K562 (cell line): Measurements from ENCODE around the gene SLC8A2. TPM values are rescaled to one million over a fixed set of nuclear protein-coding genes. Genes with fewer than 3 reads are reported as not detected.

Source experiments
- ATAC-seq: fragments of 200-7000 bp; cut with Tn5 transposase; 3 replicates; pipeline ENCODE4 v1.9.1; 2020; ENCODE audit warnings: moderate library complexity
- BruUV-seq: library from RNA; stranded (reverse); fragments of 400-500 nt; replicated peaks from 2 replicates; lab custom pipeline; 2021; lab: Mats Ljungman, UMichigan
- CTCF ChIA-PET: fragments of 300-600 bp; formaldehyde crosslinking; extraction: SDS; loops from one replicate; lab custom pipeline; 2021; ENCODE audit warnings: low intra/inter-chr PET ratio; lab: Yijun Ruan, JAX
- POLR2A ChIA-PET: fragments of 300-600, 350-650 bp; sonication (Branson Sonifier 250); formaldehyde crosslinking; extraction: SDS; loops from one replicate; lab custom pipeline; 2021; ENCODE audit warnings: antibody characterized with exemption, inconsistent platforms; lab: Yijun Ruan, JAX
- DNase-seq, 4 experiments: peaks; one replicate each; pipeline versions ENCODE4 v3.0.0 to v3.0.0-alpha.2; 2011 to 2018; ENCODE audit warnings: low spot score in 3 of 4, mixed read lengths in 3 of 4; ENCODE audit errors: extremely low read depth in 1 of 4
- FAIRE-seq: peaks from 2 replicates; lab custom pipeline; 2011; peaks lifted over from hg19 to GRCh38; lab: Jason Lieb, UNC
- H2AFZ ChIP-seq: 2 replicates; pipeline ENCODE4 v1.6.0; 2011; ENCODE audit warnings: low read depth, low read length, control low read depth, inconsistent platforms
- H3K27ac ChIP-seq: fragments of 200-600 bp; 3 replicates; pipeline ENCODE4 v1.8.0; 2011; ENCODE audit warnings: low read depth, mild to moderate bottlenecking, control low read depth, inconsistent platforms, low read length, moderate library complexity, mixed read lengths; ENCODE audit errors: extremely low read depth
- H3K27me3 ChIP-seq, 2 experiments: fragments of 300-600 bp in 1 of 2; 2 replicates in 1 of 2; 3 replicates in 1 of 2; pipeline versions ENCODE4 v1.6.0 to v1.8.0; 2011; ENCODE audit warnings: inconsistent platforms in 2 of 2, low read length in 2 of 2, mild to moderate bottlenecking in 1 of 2, mixed read lengths in 1 of 2, moderate library complexity in 1 of 2; ENCODE audit not compliant: control insufficient read depth in 2 of 2, insufficient read depth in 2 of 2
- H3K36me3 ChIP-seq: fragments of 300-600 bp; 3 replicates; pipeline ENCODE4 v1.8.0; 2011; ENCODE audit warnings: mild to moderate bottlenecking, low read length, inconsistent platforms; ENCODE audit not compliant: control insufficient read depth, insufficient read depth
- H3K4me1 ChIP-seq, 2 experiments: fragments of 200-600 bp in 1 of 2; replicated peaks in 1 of 2; 2 replicates in 1 of 2; 3 replicates in 1 of 2; pipeline versions ENCODE4 v1.5.1 to v1.8.0; 2011; ENCODE audit warnings: inconsistent platforms in 2 of 2, low read length in 2 of 2, mild to moderate bottlenecking in 1 of 2, mixed read lengths in 1 of 2, moderate library complexity in 1 of 2; ENCODE audit not compliant: control insufficient read depth in 2 of 2, insufficient read depth in 2 of 2
- H3K4me2 ChIP-seq: 2 replicates; pipeline ENCODE4 v1.6.1; 2011; ENCODE audit warnings: low read length, control low read depth, inconsistent platforms, mixed read lengths; ENCODE audit not compliant: insufficient read depth
- H3K4me3 ChIP-seq: fragments of 200-600 bp; sonication (generic), shearing (Covaris generic); 2 replicates; pipeline ENCODE4 v1.5.1; 2016; ENCODE audit warnings: control low read depth, inconsistent platforms
- H3K79me2 ChIP-seq: fragments of 200-600 bp; 3 replicates; pipeline ENCODE4 v1.8.0; 2011; ENCODE audit warnings: low read length, inconsistent platforms; ENCODE audit not compliant: control insufficient read depth, insufficient read depth
- H3K9ac ChIP-seq, 2 experiments: 2 replicates each; pipeline versions ENCODE4 v1.6.0 to v1.6.1; 2011; ENCODE audit warnings: low read depth in 2 of 2, low read length in 2 of 2, control low read depth in 1 of 2, inconsistent platforms in 1 of 2, mild to moderate bottlenecking in 1 of 2, mixed read lengths in 1 of 2; ENCODE audit not compliant: insufficient read depth in 1 of 2
- H3K9me1 ChIP-seq: one replicate; pipeline ENCODE4 v1.6.0; 2011; ENCODE audit warnings: inconsistent platforms, mild to moderate bottlenecking, low read length, moderate library complexity; ENCODE audit not compliant: control insufficient read depth, insufficient read depth
- H3K9me3 ChIP-seq: replicated peaks from 2 replicates; pipeline ENCODE4 v1.5.1; 2011; ENCODE audit warnings: low read depth, low read length, inconsistent platforms; ENCODE audit not compliant: control insufficient read depth, insufficient read depth
- H4K20me1 ChIP-seq: replicated peaks from 2 replicates; pipeline ENCODE4 v1.6.1; 2011; ENCODE audit warnings: low read length, inconsistent platforms, mixed read lengths; ENCODE audit not compliant: control insufficient read depth, insufficient read depth
- MEIS2 ChIP-seq: fragments of 450-650 bp; IDR thresholded peaks from 2 replicates; pipeline ENCODE4 v1.6.1; 2014; ENCODE audit warnings: mild to moderate bottlenecking; ENCODE audit not compliant: partially characterized antibody
- PTBP1 ChIP-seq: fragments of 200-400 bp; formaldehyde crosslinking; IDR thresholded peaks from 2 replicates; pipeline ENCODE4 v1.6.1; 2017; ENCODE audit warnings: low read depth, low read length
- RB1 ChIP-seq: fragments of 450-650 bp; IDR thresholded peaks from 2 replicates; pipeline ENCODE4 v1.6.1; 2017; ENCODE audit warnings: low read depth, mild to moderate bottlenecking
- RBM25 ChIP-seq: fragments of 200-400 bp; formaldehyde crosslinking; IDR thresholded peaks from 2 replicates; pipeline ENCODE4 v1.6.1; 2018; ENCODE audit warnings: low read length, low read depth, moderate library complexity; ENCODE audit not compliant: severe bottlenecking
- WGBS: fragments of 100-300 bp; shearing (Covaris generic); methylation state at CpG from one replicate; pipeline ENCODE4 v1.1.6; 2016; ENCODE audit warnings: low coverage, mixed read lengths; ENCODE audit not compliant: insufficient coverage; ENCODE audit errors: missing lambda C conversion rate; 5-methylcytosine and 5-hydroxymethylcytosine counted together
- in situ Hi-C: fragments of 300-500 bp; cut with MboI; formaldehyde crosslinking; loops from 4 replicates; pipeline ENCODE4 v1.15.0; 2018; ENCODE audit warnings: inconsistent platforms, mixed read lengths
- intact Hi-C: fragments of 100-400 bp; cut with micrococcal nuclease; formaldehyde crosslinking; loops from 2 replicates; pipeline ENCODE4 v1.14.2; 2022
- polyA plus RNA-seq, 8 experiments: library from polyadenylated mRNA; depleted of rRNA in 4 of 8; stranded (reverse) in 5 of 8; unstranded in 3 of 8; fragments of >200 nt; fragmentation: Nextera tagmentation in 2 of 8; fragmentation: Illumina TruSeq in 1 of 8; extraction: Ambion mirVana in 2 of 8; extraction: Trizol in 1 of 8; gene quantifications; 2 replicates each; pipeline versions ENCODE4 v1.2.1 to v1.2.3, GENCODE V29; 2011 to 2014; ENCODE audit warnings: inconsistent platforms in 1 of 8, missing spikeins in 1 of 8
- total RNA-seq, 7 experiments: library from RNA; depleted of rRNA in 6 of 7; stranded (reverse); fragments of >200 nt in 6 of 7; fragmentation: Illumina TruSeq in 2 of 7; extraction: Trizol in 2 of 7; gene quantifications; 2 replicates each; pipeline versions ENCODE4 v1.2.1 to v1.2.3, GENCODE V29; 2011 to 2021; ENCODE audit warnings: low replicate concordance in 1 of 7
- TF ChIP-seq, protein P1 (sequence below): sonication (generic); formaldehyde crosslinking; IDR thresholded peaks from 2 replicates; pipeline ENCODE4 v1.8.1; 2023; ENCODE audit warnings: mild to moderate bottlenecking, missing genetic modification reagents
- TF ChIP-seq, protein P2 (sequence below), 3 experiments: IDR thresholded peaks in 2 of 3; conservative IDR thresholded peaks in 1 of 3; 2 replicates each; pipeline ENCODE4 v1.5.1; 2011 to 2012; ENCODE audit warnings: low read length in 3 of 3, mild to moderate bottlenecking in 3 of 3, control low read depth in 2 of 3, improper control_type of control experiment in 1 of 3, inconsistent platforms in 1 of 3, low read depth in 1 of 3, mixed read lengths in 1 of 3, moderate library complexity in 1 of 3; ENCODE audit not compliant: insufficient read depth in 2 of 3

Gene SLC8A2
- total and polyA plus RNA-seq, 9 of the 15 experiments (the other 6 are each of a cell fraction or from before 2014, with no cell fraction given) = 0.07 to 0.66 (median 0.24) TPM; not detected in 3

- no peak overlapping the region for H2AFZ ChIP-seq
- H3K4me2 ChIP-seq = no peak overlapping the region
- no peak for FAIRE-seq
- no peak overlapping the region for H3K4me3 ChIP-seq
- DNase-seq = no peak
- TF ChIP-seq RBM25 (no peak), PTBP1 (no peak), RB1 (0 out of 2 replicates have a peak, but pooled peaks have one; percentile 9), MEIS2 (no peak)
- TF ChIP-seq, protein P1, sequence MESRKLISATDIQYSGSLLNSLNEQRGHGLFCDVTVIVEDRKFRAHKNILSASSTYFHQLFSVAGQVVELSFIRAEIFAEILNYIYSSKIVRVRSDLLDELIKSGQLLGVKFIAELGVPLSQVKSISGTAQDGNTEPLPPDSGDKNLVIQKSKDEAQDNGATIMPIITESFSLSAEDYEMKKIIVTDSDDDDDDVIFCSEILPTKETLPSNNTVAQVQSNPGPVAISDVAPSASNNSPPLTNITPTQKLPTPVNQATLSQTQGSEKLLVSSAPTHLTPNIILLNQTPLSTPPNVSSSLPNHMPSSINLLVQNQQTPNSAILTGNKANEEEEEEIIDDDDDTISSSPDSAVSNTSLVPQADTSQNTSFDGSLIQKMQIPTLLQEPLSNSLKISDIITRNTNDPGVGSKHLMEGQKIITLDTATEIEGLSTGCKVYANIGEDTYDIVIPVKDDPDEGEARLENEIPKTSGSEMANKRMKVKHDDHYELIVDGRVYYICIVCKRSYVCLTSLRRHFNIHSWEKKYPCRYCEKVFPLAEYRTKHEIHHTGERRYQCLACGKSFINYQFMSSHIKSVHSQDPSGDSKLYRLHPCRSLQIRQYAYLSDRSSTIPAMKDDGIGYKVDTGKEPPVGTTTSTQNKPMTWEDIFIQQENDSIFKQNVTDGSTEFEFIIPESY (CRISPR knock-in tag) = peak; percentile 89
- TF ChIP-seq, protein P2, sequence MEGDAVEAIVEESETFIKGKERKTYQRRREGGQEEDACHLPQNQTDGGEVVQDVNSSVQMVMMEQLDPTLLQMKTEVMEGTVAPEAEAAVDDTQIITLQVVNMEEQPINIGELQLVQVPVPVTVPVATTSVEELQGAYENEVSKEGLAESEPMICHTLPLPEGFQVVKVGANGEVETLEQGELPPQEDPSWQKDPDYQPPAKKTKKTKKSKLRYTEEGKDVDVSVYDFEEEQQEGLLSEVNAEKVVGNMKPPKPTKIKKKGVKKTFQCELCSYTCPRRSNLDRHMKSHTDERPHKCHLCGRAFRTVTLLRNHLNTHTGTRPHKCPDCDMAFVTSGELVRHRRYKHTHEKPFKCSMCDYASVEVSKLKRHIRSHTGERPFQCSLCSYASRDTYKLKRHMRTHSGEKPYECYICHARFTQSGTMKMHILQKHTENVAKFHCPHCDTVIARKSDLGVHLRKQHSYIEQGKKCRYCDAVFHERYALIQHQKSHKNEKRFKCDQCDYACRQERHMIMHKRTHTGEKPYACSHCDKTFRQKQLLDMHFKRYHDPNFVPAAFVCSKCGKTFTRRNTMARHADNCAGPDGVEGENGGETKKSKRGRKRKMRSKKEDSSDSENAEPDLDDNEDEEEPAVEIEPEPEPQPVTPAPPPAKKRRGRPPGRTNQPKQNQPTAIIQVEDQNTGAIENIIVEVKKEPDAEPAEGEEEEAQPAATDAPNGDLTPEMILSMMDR (IDR thresholded peaks at IDR 0.05 in 2 of 3, conservative IDR thresholded peaks at IDR 0.05 in 1 of 3; ENCODE audit: insufficient read depth in 2 of 3, low read depth in 1 of 3, low read length in 3 of 3) = peak in 2 of 3 experiments; percentile 34 to 37; a peak in 3 of 6 replicates
- in situ Hi-C loops (no loop called here), intact Hi-C loops (no loop called here)
- H3K4me1 ChIP-seq = peaks cover 10 to 38% of the 10 kb centered on the region in 2 experiments
- H3K27me3 ChIP-seq = no peaks in the 10 kb centered on the region
- ChIA-PET CTCF (interaction anchor here (2.0 kb wide), 1 partner anchor 72 kb away, joined by 10 read pairs; no protein-coding TSS in a partner anchor), POLR2A (interaction anchor here (0.6 to 1.7 kb wide), 9 partner anchors 9 to 282 kb away, joined by 3 to 6 read pairs (median 3); partner anchors contain the start of gene KPTN)
- peaks cover 11% of the 10 kb centered on the region for H4K20me1 ChIP-seq
- no TSS peak for BruUV-seq
- no peak overlapping the region for H3K27ac ChIP-seq
- H3K9ac ChIP-seq = peak overlapping the region in 1 of 2 experiments; percentile 87; a peak in 2 of 4 replicates
- H3K79me2 ChIP-seq = peaks cover 64% of the 10 kb centered on the region
- no peaks in the 10 kb centered on the region for H3K9me1 ChIP-seq
- H3K36me3 ChIP-seq = peaks cover 57% of the 10 kb centered on the region
- peak; percentile 72 for ATAC-seq
- no peaks in the 10 kb centered on the region for H3K9me3 ChIP-seq
- WGBS = 70% methylated on average over 10 of the region's 11 CpGs
Measured at GRCh38 chr19:47507924-47508553, 36.3 kb upstream of the SLC8A2 start.
